Stimulated activated CD8-positive, alpha-beta memory T cell treated with anti-CD3 and anti-CD28 coated beads, Interleukin-12 subunit alpha, Interleukin-12 subunit beta, amount 100 ng/mL, for 1 hour (primary cell): ENCODE measurements around the gene ERCC5.

Experiments used
- DNase-seq: peaks from one replicate; pipeline ENCODE4 v3.0.0-alpha.2; 2020; ENCODE audit warnings: low read depth

Gene ERCC5

DNA sequence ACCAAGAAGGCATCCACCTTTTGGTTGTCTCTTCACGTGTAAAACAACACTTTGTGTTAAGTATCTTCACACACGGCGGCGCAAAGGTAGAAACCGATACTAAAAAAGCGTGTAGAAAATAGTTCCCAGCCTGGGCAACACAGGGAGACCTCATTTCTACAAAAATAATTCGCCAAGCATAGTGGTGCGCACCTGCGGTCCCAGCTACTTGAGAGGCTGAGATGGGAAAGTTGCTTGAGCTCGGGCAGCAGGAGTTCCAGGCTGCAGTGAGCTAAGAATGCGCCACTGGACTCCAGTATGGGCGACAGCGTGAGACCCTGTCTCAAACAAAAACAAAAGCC, 573 bp upstream of the ERCC5 start:
- DNase-seq: no peak

DNA sequence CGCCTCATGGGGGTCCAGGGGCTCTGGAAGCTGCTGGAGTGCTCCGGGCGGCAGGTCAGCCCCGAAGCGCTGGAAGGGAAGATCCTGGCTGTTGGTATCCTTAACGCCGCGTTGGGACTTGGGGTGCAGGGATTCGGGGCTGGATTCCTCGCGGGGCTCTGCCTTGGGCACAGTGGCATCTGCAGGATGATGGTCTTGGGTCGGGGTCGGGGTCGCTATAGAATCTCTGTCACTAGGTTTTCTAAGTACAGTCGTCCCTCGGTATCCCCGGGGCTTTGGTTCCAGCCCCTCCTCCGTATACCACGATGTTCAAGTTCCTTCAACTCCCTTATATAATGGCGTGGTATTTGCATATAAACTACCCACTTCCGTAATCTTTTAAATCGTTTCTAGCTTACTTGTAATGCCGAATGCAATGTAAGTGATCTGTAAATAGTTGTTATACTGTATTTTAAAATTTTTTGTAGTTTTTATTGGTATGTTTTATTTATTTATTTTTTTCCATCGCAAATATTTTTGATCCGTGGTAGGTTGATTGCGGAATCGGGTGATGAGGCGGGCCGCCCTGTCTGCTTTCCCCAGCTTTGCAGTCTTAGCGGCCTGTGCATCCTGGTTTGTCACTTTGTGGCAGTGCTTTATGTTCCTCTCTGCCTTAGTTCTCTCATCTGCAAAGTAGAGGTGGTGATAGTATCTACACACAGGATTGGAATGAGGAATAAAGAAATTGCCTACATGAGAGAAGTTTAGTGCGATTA, 606 bp downstream of the ERCC5 start:
- peak; percentile 20 for DNase-seq

GRCh38 chr13:102847272-102848234, 1.7 kb downstream of the ERCC5 start:
- DNase-seq: no peak

- no peak for DNase-seq
Measured at GRCh38 chr13:102848956-102849355, 3.1 kb downstream of the ERCC5 start.

DNA sequence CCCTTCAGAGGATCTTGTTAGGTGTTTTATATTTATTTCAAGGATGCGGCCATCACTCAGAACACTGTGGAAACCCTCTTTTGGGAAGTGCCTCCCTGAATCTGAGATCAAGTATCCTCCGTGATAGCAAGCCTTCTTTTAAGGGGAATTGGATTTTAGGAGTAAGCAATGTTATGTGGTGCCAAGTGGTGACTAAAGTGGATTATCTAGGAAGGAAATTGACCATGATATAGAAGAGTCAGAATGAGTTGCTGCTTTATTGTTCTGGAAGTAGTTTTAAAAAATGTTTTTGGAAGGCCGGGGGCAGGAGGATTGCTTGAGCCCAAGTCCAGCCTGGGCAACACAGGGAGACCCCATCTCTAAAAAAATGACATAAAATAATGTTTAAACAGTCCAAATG, 6.7 kb downstream of the ERCC5 start:
- no peak for DNase-seq

- no peak for DNase-seq
Measured at GRCh38 chr13:102854675-102855074, 8.8 kb downstream of the ERCC5 start.

DNA sequence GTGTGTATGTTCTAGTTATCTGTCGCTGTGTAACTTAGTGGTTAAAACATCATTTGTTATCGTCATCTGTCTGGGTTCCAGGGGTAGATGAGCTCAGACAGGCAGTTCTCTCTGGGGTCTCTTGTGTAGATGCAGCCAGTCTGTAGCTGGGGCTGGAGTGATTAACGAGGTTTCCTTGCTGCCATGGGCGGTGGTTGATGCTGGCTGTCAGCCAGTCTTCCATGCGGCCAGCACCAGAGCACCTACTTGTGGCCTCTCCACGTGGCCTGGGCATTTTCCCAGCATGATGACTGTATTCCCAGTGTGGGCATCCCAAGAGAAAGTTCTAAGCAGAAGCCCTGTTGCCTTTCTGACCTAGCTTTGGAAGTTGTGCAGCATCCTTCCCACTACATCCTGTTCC, 10.7 kb downstream of the ERCC5 start:
- DNase-seq: no peak

GRCh38 chr13:102862624-102863210, 16.9 kb downstream of the ERCC5 start:
- no peak for DNase-seq

DNA sequence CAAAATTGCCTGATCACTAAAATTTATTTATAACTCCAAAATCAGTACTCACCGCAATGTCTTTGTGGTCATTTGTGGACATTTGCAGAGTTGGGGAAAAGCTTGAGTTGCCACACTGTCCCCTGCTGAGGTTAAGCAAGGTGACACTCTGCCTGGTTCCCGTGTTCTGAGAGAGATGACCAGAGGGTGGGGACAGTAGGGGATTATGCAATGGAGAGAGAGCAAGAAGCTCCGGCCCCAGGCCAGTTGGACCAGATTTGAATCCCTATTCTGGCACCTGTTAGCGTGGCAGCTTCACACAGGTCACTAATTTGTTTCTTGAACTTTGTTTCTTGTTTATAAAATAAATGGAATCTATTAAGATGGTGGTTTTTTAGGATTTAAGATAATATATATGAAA, 17.8 kb downstream of the ERCC5 start:
- no peak for DNase-seq

GRCh38 chr13:102868366-102868936, 22.6 kb downstream of the ERCC5 start:
- no peak for DNase-seq

DNA sequence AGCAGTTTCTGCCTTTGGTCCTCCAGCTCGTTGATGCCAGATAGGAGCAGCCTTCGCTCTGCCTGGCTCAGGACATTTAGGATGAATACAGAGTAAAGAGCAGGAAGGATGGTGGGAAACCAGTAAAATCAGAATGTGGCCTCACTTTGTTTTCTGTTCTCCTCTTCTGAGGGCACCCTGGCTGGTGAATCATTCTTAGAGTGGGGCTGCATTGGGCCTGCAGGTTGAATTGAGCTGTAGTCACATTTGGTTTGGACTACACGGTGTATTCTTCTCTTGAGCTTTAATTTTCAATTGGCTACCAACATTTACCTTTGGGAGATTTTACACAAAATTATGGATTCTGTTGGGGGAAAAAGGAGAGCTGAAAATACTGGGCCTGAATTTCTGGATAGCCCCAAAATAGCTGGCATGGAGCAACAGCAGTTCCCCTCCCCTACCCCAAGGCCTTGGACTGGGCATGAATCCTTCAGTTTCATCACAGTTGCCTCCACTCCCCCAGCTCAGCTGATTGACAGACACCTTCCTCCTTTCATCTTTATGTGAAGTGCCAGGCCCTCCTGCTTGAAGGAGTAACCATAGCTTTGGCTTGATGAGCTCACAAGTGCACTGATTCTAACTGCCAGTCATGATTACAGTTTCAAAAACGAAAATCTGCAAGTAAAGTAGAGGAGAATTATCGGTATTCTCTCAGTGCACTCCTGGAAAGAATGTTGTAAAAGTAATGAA, 24.3 kb downstream of the ERCC5 start:
- DNase-seq: no peak

GRCh38 chr13:102870677-102871415, 25.0 kb downstream of the ERCC5 start:
- peak; percentile 33 for DNase-seq

DNA sequence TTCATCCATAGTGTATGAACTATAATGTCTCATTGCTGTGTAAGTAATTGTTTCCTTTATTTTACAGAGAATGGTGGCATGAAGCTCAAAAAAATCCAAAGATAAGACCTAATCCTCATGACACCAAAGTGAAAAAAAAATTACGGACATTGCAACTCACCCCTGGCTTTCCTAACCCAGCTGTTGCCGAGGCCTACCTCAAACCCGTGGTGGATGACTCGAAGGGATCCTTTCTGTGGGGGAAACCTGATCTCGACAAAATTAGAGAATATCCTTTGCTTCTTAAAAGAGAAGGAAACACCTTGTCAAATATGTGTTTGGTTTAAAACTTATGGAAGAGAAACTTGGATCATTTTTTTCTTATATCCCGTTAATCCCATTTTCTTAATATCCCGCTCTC, 26.3 kb downstream of the ERCC5 start:
- no peak for DNase-seq

DNA sequence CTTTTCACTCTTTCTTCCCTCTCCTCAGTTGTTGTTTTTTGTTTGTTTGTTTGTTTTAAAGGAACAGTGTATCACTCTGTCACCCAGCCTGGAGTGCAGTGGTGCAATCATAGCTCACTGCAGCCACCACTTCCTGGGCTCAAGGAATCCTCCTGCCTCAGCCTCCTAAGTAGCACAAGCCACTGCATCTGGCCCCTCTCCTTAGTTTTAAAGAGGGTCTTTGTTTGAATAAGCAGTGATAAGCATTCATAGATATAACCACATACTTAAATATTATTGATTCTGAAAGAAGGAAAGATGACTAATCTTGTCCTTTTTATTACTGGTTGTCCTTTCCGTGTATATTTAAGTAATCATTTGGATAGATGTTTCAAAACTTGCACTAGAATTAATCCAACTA, 26.7 kb downstream of the ERCC5 start:
- no peak for DNase-seq

- DNase-seq: no peak
Measured at GRCh38 chr13:102873653-102874052, 27.8 kb downstream of the ERCC5 start.

DNA sequence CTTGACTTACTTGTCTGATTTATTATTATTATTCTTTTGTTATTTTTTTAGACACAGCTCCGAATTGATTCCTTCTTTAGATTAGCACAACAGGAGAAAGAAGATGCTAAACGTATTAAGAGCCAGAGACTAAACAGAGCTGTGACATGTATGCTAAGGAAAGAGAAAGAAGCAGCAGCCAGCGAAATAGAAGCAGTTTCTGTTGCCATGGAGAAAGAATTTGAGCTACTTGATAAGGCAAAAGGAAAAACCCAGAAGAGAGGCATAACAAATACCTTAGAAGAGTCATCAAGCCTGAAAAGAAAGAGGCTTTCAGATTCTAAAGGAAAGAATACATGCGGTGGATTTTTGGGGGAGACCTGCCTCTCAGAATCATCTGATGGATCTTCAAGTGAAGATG, 29.4 kb downstream of the ERCC5 start:
- DNase-seq: no peak

GRCh38 chr13:102877303-102877702, 31.5 kb downstream of the ERCC5 start:
- DNase-seq: no peak

GRCh38 chr13:102878481-102878880, 32.6 kb downstream of the ERCC5 start:
- DNase-seq: no peak

DNA sequence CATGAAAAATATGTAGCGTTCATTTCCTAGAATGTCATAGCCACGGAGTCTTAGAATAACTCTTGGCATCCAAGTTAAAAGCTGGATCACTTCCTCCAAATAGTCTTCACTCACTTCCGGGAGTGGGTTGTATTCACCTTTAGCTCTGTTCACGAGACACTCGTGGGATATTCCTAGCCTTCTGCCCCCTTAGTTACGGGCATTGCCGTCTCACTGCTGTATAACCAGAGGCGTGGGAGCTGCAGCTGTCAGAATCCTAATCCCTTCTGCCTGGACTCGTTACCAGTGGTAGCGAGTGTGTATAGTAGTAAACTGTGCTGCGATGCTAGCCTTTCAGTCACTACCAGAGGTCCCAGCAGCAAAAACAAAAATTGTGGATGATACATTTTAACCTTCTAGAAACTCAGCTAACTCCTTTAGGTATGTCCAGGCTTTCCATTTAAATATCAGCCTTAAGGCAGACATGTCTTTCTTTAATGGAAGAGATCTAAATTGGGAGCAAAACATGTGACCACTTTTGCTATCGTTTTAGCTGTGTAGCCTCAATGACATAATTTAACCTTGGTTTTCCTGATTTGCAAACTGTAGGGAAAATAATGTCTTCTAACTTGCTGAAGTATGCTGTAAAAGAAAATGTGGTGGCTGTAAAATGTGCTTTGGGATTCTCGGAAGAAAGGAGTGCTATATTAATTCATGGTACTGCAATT, 34.1 kb downstream of the ERCC5 start:
- DNase-seq: no peak

DNA sequence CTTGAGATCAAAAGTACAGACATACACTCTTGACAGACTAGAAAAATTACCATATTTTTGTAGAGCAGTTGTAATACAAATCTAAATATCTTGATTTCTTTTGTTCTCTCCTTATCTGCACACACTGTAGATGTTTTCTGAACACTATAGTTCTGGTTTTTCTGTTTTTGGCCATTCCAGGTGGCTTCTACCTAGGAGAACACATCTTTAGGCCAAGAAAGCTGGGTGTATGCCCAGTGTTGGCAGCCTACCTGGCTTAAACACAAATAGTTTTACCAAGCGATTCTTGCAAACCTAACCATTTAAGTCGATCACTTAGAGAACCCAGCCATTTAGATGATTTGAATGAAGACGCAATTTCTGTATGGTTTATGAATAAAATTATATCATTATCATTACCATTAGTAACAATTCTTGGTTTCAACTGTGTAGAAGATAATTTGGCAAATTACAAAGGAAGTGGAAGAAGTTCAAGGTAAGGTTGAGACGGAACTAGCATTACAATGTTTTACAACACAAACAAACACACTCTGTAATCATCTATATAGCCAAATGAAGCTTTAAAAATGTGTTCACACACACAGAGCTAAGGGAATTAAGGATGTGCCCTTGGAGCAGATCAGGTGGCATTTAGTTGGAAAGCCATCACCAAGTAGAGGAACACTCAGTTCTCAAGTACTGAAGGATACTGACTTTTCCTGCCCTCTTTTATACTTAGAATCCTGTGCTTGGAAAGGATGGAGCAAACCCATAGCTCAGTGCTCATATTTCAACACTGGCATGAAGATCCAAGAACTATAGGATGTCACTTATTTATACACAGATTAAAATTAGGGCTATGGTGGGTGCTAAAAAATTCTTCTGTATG, 36.2 kb downstream of the ERCC5 start:
- DNase-seq: no peak
